Endometrium (tissue), 2 donors: ENCODE data around the gene LRRC10B.

ENCODE experiments used
- FAIRE-seq: peaks from 2 replicates; lab custom pipeline; 2012; peaks lifted over from hg19 to GRCh38; lab: Jason Lieb, UNC
- donor health status: control.
- donor health status: control.

LRRC10B gene

GRCh38 chr11:61487342-61488025 lies 21.1 kb upstream of the LRRC10B start:
- no peak for FAIRE-seq

GRCh38 chr11:61488651-61489291 lies 19.8 kb upstream of the LRRC10B start:
- FAIRE-seq = no peak

DNA sequence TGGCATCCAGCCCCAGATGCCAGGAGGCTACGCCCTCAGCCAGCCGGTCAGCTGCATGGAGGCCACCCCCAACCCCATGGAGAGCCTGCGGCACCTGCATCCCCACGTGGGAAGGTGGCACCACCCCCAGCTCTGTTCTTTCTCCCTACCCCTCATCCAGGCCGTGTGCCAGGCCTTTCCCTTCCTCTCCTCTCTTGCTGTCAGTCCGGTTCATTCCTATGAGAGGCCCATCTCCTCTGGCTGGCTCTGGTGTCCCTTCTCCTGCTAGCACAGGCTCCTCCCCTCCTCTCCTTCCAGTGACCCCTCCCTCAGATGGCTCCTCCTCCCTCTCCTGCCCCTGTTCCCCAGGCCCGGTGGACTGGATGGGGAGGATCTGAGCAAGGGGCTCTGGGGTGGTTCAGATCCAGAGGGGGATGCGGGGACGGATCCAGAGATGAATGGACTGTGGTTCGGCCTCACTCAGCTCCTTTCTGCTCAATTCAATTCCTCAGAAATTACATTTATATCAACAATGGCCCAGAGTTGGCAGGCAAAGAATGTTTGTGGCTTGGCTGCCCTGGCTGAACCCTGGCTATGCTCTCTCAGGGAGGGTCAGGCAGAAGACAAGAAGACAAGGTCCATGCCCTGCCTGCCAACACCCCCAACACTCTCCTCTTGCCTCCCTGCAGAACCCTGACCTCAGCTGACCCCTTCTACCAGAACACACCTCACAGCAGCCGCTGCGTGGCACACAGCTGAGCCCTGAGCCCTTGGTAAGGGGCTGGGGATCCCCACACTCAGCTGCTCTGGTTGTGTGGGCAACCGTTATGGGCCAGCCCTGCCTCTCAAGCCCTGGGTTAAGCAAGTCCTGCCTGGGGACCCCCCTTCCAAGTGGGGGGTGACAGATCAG lies 18.5 kb upstream of the LRRC10B start:
- FAIRE-seq = no peak

DNA sequence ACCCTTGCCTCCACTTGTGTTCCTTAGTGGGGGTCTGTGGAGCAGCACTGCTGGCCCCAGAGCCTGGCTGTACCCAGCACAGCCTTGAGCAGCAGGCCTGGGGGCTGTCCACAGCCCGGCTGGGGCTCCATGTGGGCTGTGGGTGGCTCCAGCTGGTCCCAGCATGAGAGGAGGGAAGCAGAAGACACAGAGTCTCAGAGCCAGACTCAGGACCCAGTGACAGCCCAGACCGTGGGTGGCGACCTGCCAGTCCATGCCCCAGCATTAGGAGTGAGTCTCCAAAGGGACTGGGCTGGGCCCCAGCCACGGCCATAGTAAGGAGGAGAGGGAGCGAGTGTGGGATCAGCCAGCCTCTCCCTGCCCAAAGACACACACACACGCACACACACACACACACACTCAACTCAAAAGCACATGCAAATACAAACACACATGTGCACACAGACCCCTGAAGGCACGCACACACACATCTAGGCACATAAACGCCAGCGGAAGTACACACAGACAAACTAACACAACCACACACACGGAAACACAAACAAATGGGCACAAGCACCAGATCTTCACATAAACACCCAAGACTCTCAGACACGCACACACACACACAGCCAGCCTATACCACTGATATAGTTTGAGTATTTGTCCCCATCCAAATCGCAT lies 16.7 kb upstream of the LRRC10B start:
- no peak for FAIRE-seq

DNA sequence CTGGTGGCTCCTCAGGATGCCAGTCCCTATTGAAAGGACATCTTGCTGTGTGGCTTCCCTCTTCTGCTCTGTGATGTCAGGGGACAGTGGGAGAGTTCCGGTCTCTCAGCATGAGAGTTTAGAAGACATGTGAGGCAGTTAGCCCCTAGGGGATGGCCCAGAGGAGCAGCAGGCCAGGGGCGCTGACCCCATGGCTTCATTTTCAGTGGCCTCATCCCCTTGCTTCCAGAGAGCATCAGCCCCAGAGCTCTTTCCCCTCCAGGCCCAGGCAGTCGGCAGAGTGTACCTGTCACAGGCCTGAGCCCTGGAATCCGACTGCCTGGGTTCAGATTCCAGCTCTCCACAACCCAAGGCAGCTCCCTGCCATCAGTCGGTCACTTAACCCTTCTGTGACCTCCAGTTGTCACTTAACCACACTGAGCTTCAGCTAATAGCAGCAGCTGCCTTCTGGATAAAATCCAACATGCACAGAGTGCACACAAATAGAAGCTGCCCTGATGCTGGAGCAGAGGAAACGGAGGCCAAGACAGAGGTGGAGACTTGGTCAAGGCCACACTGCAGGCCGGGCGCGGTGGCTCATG lies 14.1 kb upstream of the LRRC10B start:
- FAIRE-seq = no peak

GRCh38 chr11:61495801-61496601 lies 12.5 kb upstream of the LRRC10B start:
- no peak for FAIRE-seq

GRCh38 chr11:61496602-61497400 lies 11.7 kb upstream of the LRRC10B start:
- FAIRE-seq = no peak

DNA sequence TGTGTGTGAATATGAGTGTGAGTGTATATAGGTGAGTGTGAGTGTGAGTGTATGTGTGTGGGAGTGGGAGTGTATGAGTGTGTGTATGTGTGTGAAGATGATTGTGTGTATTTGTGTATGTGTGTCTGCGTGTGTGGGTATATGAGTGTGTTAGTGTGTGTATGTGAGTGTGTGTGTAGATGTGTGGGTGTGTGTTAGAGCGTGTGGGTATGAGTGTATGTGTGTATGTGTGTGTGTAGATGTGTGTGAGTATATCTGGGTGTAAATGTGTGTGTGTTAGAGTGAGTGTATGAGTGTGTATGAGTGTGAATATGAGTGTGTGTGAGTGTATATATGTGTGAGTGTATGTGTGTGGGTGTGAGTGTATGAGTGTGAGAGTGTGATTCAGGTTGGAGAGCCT lies 11.1 kb upstream of the LRRC10B start:
- FAIRE-seq = no peak

- FAIRE-seq = no peak
Measured at GRCh38 chr11:61497876-61498275, 10.7 kb upstream of the LRRC10B start.

DNA sequence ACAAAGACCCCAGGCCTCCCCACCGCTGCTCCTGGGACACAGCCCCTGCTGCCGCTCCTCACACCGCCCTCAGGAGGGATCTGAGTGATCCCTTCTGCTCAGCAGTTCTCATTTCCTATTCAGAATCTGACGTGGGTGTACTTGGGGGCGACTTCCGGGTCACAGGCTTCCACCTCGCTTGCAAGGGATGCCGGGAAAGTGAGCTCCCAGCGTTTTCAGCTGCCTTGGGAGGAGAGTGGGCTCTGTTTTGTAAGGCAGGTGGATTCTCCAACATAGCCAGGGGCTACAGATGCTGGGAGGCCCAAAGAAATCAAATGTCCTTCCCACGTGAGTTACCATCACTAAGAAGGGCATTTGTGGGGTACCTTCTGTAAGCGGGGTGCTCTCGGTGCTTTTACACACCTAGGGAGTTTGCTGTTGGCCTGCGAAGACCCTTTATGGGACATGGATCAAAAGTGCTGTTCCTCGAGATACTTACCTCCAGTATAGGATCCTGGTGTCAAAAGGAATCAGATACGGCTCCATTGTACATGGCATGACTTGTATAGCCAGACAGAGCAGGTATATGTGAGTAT lies 9.7 kb upstream of the LRRC10B start:
- no peak for FAIRE-seq

GRCh38 chr11:61499816-61500491 lies 8.6 kb upstream of the LRRC10B start:
- no peak for FAIRE-seq

DNA sequence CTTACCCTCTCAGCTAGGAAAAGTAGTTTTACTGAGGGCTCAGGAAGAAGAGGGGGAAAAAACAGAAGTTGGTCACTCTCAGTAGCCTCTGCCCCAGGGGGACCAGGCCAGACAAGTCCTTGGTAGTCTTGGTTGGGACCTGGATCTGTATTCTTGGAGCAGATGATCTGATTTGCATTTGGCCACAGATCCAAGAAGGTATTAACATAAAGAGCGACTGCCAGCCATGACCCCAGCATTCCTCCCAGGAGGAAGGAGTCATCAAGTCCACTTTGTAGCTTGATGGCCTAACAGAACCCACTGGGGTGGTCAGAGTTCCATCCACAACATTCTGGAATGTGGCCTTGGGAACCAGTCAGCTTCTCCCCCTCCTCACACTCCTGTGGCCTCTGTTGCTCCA lies 6.0 kb upstream of the LRRC10B start:
- no peak for FAIRE-seq

DNA sequence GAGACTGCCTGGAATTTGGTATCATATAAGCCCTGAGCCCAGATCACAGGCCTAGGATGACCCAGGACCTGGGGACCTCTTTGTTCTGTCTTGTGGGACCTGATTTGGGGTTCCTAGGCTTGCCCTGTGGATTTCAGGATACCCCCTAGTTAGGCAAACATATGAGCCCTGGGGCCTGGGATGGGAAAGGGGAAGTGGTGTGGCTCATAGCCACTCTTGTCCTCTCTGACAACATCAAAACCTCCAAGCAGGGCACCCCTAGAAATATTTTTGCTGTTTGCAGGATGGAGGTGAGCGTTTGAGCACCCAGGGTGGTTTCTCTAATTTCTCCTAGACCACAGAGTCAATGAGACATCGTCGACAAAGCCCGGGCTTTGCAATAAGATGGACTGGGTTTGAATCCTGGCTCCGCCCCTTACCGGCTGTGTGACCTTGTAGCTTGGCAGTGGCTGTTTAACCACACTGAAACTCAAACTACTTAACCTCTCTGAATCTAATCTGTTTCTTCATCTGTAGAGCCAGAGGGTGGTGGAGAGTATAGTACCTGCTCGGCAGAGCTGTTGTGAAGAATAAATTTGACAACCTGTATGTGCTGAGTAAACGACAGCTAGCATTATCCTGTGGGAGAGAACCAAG lies 5.3 kb upstream of the LRRC10B start:
- FAIRE-seq = no peak

- FAIRE-seq = no peak
Measured at GRCh38 chr11:61505106-61505505, 3.4 kb upstream of the LRRC10B start.

DNA sequence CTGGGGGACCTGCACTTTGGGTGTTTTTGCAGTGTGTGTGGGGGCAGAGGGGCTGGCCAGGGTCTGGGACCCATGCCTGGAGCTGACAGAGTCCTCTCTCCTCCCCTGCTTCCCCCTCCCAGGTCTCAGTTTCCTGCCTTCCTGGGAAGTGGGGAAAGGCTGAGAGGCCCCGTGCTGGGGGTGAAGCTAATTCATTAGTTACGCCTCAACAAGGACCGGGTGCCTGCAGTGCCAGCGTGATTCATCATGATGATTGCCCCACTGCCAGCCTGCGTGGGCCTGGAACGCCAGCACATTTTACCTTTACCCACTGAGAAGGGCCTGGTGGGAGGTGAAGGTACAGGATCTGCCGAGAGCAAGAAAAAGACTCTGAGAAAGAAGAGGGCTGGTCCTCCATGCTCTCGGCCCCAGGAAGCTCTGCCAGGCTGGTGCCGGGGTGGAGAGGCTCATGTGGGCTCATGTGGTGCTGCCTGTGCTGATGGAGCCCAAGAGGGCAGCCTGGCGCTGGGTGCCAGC lies 2.9 kb upstream of the LRRC10B start:
- FAIRE-seq = no peak

DNA sequence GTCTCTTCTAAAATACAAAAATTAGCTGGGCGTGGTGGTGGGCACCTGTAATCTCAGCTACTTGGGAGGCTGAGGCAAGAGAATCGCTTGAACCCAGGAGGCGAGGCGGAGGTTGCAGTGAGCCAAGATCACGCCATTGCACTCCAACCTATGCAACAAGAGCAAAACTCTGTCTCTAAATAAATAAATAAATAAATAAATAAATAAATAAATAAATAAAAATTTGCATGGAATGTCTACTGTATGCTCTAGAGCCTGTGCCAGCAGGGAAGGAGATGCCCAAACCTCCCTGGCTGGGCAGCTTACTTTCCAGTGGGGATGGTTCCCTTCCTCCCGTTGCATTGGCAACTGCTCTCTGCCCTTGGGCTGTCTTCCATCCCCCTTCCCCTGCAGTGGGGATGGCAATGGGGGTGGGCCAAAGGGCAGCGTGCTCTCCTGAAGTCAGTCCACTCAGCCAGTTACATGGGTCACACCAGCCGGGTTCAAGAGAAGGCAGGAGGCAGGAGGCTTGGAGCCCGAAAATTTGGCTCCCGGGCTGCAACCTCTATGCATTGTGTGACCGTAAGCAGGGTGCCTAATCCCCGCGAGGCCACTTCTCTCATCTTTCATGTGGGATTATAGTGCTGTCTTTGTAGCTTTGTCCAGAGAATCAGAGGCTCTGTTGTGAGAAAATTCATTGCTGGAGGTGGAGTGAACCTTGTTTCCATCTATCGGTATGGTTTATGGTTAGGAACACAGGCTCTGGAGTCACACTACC lies 1.4 kb upstream of the LRRC10B start:
- no peak for FAIRE-seq

- no peak for FAIRE-seq
Measured at GRCh38 chr11:61509043-61510029, 787 bp downstream of the LRRC10B start.
